Gastrocnemius medialis (tissue), 4 donors: ENCODE data around the gene RASAL3.

ENCODE experiments used
- CTCF ChIP-seq, 5 experiments: fragments of 450-650 bp in 3 of 5; fragments of 200-600 bp in 2 of 5; sonication (generic) in 2 of 5; IDR thresholded peaks in 4 of 5; conservative IDR thresholded peaks in 1 of 5; 1 replicate in 4 of 5; 2 replicates in 1 of 5; pipeline ENCODE4 v1.5.1; 2016 to 2019; ENCODE audit warnings: antibody characterized with exemption in 5 of 5, mild to moderate bottlenecking in 3 of 5, moderate library complexity in 3 of 5
- POLR2A ChIP-seq, 2 donors: fragments of 450-650 bp; IDR thresholded peaks; one replicate each; pipeline ENCODE4 v1.6.1; 2017; ENCODE audit warnings: antibody characterized with exemption in 2 of 2, mild to moderate bottlenecking in 2 of 2, moderate library complexity in 2 of 2

DNA sequence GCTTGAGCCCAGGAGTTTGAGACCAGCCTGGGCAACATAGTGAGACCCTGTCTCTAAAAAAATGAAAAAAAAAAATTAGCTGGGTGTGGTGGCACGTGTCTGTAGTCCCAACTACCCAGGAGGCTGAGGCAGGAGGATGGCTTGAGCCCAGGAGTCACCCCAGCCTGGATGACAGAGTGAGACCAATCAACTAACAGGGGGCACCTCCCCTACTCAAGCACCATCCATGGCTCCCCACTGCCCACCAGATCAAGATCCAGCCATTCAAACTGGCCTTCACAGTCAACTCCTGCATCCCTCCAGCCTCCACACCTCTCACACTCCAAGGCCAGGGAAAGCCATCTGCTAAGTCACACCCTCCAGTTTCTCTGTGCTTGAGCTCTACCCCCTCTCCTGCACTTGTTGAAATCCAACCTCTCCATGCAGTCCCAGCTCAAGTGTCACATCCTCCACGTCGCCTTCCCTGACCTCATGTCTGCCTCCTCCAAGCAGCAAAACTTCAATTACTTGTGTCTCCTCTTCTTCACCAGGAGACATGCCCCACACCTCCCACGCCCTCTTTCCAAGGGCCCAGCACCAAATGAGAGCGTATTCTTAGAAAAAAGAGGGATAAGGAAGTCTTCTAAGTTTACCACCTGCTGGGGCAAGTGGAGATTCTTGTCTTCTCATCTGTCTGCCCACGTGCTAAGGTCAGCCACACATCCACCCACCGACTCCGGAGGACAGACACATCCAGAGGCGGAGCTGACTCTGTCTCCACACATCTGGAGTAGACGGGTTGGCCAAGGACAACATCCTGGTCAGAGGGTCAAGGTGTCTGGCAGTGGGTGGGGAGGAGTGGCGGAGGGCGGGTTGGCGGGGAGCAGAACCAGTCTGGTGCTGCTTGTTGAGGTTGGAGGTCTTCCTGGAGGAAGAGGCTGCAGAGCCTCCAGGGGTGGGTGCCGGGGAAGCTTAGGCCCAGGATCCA, 43.0 kb upstream of the RASAL3 start:
- TF ChIP-seq CTCF (IDR thresholded peaks at IDR 0.05 in 4 of 5, conservative IDR thresholded peaks at IDR 0.05 in 1 of 5) = no peak
- no peak for TF ChIP-seq POLR2A (IDR thresholded peaks at IDR 0.05)
